ENCODE results near the gene KIF19. TPM values are rescaled to one million over a fixed set of nuclear protein-coding genes. Genes with fewer than 3 reads are reported as not detected.

The KIF19 gene
- polyA plus RNA-seq, 3 donors, result not detected

DNA sequence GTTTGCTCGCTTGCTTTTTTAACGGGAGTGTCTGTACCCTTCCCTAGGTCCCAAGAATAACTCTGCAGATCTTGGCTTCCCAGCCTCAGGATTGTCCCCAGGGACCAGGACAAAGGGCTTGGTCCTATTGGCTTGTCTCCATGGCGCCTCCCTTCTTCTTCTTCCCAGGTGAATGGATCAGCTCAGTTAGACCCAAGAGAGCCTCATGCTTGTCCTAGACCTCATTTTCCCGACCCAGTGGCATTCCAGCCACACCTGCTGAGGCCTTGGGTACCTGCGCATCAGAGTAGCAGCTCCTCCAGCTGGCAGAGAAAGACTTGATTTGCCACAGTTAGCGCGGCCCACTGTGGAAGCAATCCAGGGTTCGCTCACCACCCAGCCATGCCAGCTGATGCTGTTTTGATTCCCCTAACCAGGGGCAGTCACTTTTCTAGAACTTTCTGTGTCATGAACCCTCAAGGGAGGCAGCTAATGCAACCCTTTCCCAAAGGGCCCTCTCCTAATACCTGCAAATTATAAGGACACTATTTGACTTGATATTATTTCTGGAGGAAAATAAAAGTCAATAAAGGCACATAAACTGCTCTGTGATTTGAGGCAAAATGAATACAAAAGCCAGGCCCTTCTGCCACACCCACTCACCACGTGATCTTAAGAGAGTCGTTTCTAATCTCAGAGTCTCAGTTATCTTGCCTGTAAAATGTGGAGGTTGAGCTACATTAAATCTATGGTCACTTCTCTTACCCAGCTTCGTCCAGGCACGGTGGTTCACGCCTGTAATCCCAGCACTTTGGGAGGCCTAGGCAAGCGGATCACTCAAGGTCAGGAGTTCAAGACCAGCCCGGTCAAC lies 55.2 kb downstream of the KIF19 start:
- H2AFZ ChIP-seq (ENCODE audit: insufficient read depth, low read depth, low read length, poor library complexity, severe bottlenecking), result no peak overlapping the region
- no peaks in the 10 kb centered on the region for H4K20me1 ChIP-seq (ENCODE audit: insufficient read depth, low read length)
- no peak overlapping the region for H3K4me3 ChIP-seq (replicated peaks in 1 of 3; ENCODE audit: low read depth in 2 of 3, low read length in 3 of 3)
- peaks cover 10 to 14% (median 13%) of the 10 kb centered on the region in 3 donors for H3K27me3 Mint-ChIP-seq (ENCODE audit: low read depth in 3 of 3)
- 98% methylated on average over 12 of the region's 15 CpGs for WGBS (ENCODE audit: insufficient coverage)
- H3K9me3 ChIP-seq (replicated peaks in 1 of 2; ENCODE audit: control insufficient read depth in 1 of 2, insufficient read depth in 1 of 2, low read length in 2 of 2), result no peaks in the 10 kb centered on the region
- no peaks in the 10 kb centered on the region for H3K9me3 Mint-ChIP-seq
- no peaks in the 10 kb centered on the region for H3K36me3 ChIP-seq (replicated peaks in 1 of 2; ENCODE audit: control insufficient read depth in 1 of 2, insufficient read depth in 2 of 2, low read length in 2 of 2)
- no peaks in the 10 kb centered on the region for H3K79me2 ChIP-seq (ENCODE audit: insufficient read depth, low read length)
- no peak overlapping the region for H3K27ac ChIP-seq (ENCODE audit: low read depth in 1 of 2, low read length in 2 of 2)
- no peak overlapping the region for H3K4me3 Mint-ChIP-seq
- DNase-seq, result no peak
- peaks cover 10 to 19% of the 10 kb centered on the region in 2 donors for H3K4me1 ChIP-seq (ENCODE audit: control insufficient read depth in 1 of 2, insufficient read depth in 2 of 2, low read length in 2 of 2)
- TF ChIP-seq, protein P1, sequence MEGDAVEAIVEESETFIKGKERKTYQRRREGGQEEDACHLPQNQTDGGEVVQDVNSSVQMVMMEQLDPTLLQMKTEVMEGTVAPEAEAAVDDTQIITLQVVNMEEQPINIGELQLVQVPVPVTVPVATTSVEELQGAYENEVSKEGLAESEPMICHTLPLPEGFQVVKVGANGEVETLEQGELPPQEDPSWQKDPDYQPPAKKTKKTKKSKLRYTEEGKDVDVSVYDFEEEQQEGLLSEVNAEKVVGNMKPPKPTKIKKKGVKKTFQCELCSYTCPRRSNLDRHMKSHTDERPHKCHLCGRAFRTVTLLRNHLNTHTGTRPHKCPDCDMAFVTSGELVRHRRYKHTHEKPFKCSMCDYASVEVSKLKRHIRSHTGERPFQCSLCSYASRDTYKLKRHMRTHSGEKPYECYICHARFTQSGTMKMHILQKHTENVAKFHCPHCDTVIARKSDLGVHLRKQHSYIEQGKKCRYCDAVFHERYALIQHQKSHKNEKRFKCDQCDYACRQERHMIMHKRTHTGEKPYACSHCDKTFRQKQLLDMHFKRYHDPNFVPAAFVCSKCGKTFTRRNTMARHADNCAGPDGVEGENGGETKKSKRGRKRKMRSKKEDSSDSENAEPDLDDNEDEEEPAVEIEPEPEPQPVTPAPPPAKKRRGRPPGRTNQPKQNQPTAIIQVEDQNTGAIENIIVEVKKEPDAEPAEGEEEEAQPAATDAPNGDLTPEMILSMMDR (IDR thresholded peaks at IDR 0.05), result no peak
- H3K9ac ChIP-seq (ENCODE audit: insufficient read depth, low read length, poor library complexity, severe bottlenecking), result no peak overlapping the region
- H3K27me3 ChIP-seq (ENCODE audit: control insufficient read depth in 2 of 2, insufficient read depth in 2 of 2, low read length in 2 of 2), result no peaks in the 10 kb centered on the region
- peaks cover 17% of the 10 kb centered on the region for H3K4me1 Mint-ChIP-seq
- intact Hi-C loops (cut with micrococcal nuclease), result loop anchor here in 1 of 2 donors (2.0 kb wide), 1 partner anchor 154 kb away; no protein-coding TSS in a partner anchor
- H3K4me2 ChIP-seq (replicated peaks; ENCODE audit: extremely low read depth, low read length, poor library complexity, severe bottlenecking), result no peak overlapping the region
- H3K36me3 Mint-ChIP-seq, result no peaks in the 10 kb centered on the region
- peak overlapping the region in 1 of 7 donors; percentile 20 for H3K27ac Mint-ChIP-seq

DNA sequence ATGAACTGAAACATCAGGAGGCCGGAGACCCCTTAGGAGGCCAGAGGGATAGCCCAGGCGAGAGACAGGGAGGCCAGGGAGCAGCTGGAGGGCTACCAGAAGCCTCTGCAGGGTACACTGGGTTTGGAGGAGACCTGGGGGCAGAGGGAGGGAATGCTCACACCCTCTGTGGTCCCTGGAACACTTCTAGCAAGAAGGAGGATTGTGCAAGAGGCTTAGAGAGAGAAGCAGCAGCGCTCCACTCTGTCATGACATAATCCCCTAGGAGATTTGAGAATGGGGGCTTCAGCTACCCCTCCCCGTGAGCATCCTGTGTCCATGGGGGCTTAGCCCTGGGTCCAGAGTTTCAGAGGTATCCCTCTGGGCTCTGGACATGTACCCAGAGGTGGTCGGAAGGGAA lies 57.1 kb downstream of the KIF19 start:
- no peak overlapping the region for H2AFZ ChIP-seq (ENCODE audit: insufficient read depth, low read depth, low read length, poor library complexity, severe bottlenecking)
- no peaks in the 10 kb centered on the region for H3K27me3 ChIP-seq (ENCODE audit: control insufficient read depth in 2 of 2, insufficient read depth in 2 of 2, low read length in 2 of 2)
- H3K36me3 ChIP-seq (replicated peaks in 1 of 2; ENCODE audit: control insufficient read depth in 1 of 2, insufficient read depth in 2 of 2, low read length in 2 of 2), result no peaks in the 10 kb centered on the region
- peaks cover 13 to 25% of the 10 kb centered on the region in 2 donors for H3K4me1 ChIP-seq (ENCODE audit: control insufficient read depth in 1 of 2, insufficient read depth in 2 of 2, low read length in 2 of 2)
- no peak overlapping the region for H3K27ac Mint-ChIP-seq
- no peaks in the 10 kb centered on the region for H3K9me3 ChIP-seq (replicated peaks in 1 of 2; ENCODE audit: control insufficient read depth in 1 of 2, insufficient read depth in 1 of 2, low read length in 2 of 2)
- H3K9me3 Mint-ChIP-seq, result no peaks in the 10 kb centered on the region
- TF ChIP-seq, protein P1 (IDR thresholded peaks at IDR 0.05), result no peak
- no peak overlapping the region for H3K4me2 ChIP-seq (replicated peaks; ENCODE audit: extremely low read depth, low read length, poor library complexity, severe bottlenecking)
- H3K27ac ChIP-seq (ENCODE audit: low read depth in 1 of 2, low read length in 2 of 2), result no peak overlapping the region
- peaks cover 22% of the 10 kb centered on the region for H3K4me1 Mint-ChIP-seq
- H3K4me3 Mint-ChIP-seq, result no peak overlapping the region
- H4K20me1 ChIP-seq (ENCODE audit: insufficient read depth, low read length), result no peaks in the 10 kb centered on the region
- peaks cover 10 to 16% (median 14%) of the 10 kb centered on the region in 3 donors for H3K27me3 Mint-ChIP-seq (ENCODE audit: low read depth in 3 of 3)
- no peak for DNase-seq
- intact Hi-C loops (cut with micrococcal nuclease), result no loop called here
- WGBS (ENCODE audit: insufficient coverage), result 86% methylated on average over 2 of the region's 5 CpGs
- no peaks in the 10 kb centered on the region for H3K36me3 Mint-ChIP-seq
- no peaks in the 10 kb centered on the region for H3K79me2 ChIP-seq (ENCODE audit: insufficient read depth, low read length)
- no peak overlapping the region for H3K9ac ChIP-seq (ENCODE audit: insufficient read depth, low read length, poor library complexity, severe bottlenecking)
- no peak overlapping the region for H3K4me3 ChIP-seq (replicated peaks in 1 of 3; ENCODE audit: low read depth in 2 of 3, low read length in 3 of 3)

Data from CD14-positive monocyte (primary cell).